Measurements from ENCODE around the gene SLC6A11. TPM values are rescaled to one million over a fixed set of nuclear protein-coding genes. Genes with fewer than 3 reads are reported as not detected.

Gene SLC6A11
- total RNA-seq, 1 experiment from 2014 or later: not detected

DNA sequence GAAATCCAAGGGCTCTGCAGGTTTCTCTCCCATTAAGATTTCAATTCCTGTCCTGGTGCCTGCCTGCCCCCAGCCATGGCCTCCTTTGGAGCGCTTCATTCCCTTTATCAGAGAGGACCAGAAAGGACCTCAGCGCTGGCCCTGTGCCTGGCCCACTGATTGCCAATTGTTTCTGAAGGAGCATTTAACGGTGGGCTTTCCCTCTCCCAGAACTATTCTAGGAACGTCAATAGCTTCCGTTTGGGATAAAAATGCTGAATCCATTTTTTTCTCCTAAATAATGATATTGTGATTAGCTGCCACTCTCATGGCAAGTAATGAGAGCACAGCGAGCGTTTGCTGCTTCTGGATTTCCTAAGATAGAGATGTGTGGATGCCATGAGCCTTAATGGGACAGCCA lies 164.3 kb downstream of the SLC6A11 start:
- Histone ChIP-seq H3K27ac (no peak overlapping the region), H4K20me1 (ENCODE audit: insufficient read depth) (no peaks in the 10 kb centered on the region), H3F3A (ENCODE audit: insufficient read depth, low read depth) (no peaks in the 10 kb centered on the region), H3K4me1 (replicated peaks; ENCODE audit: insufficient read depth) (peaks cover 5% of the 10 kb centered on the region; the same call in 1 of the 2 replicates), H3K36me3 (ENCODE audit: low read depth) (no peaks in the 10 kb centered on the region), H3K9me2 (ENCODE audit: insufficient read depth) (no peaks in the 10 kb centered on the region), H3K27me3 (ENCODE audit: insufficient read depth, low read depth) (peaks cover 74% of the 10 kb centered on the region), H3K79me2 (ENCODE audit: low read depth) (no peaks in the 10 kb centered on the region), H2AFZ (no peak overlapping the region), H3K4me3 (no peak overlapping the region), H3K9me3 (ENCODE audit: insufficient read depth, low read depth) (no peaks in the 10 kb centered on the region), H3K4me2 (no peak overlapping the region)
- no TSS peak for BruUV-seq (replicated peaks)
- no peak for TF ChIP-seq CTCF (conservative IDR thresholded peaks at IDR 0.05)
- TF ChIP-seq EZH2 (IDR thresholded peaks at IDR 0.05; ENCODE audit: low read depth): no peak
- POLR2A ChIA-PET (ENCODE audit: unreplicated experiment): no interaction called here
- intact Hi-C loops (cut with micrococcal nuclease; ENCODE audit: unreplicated experiment): no loop called here
- DNase-seq: no peak
- CTCF ChIA-PET: no interaction called here

DNA sequence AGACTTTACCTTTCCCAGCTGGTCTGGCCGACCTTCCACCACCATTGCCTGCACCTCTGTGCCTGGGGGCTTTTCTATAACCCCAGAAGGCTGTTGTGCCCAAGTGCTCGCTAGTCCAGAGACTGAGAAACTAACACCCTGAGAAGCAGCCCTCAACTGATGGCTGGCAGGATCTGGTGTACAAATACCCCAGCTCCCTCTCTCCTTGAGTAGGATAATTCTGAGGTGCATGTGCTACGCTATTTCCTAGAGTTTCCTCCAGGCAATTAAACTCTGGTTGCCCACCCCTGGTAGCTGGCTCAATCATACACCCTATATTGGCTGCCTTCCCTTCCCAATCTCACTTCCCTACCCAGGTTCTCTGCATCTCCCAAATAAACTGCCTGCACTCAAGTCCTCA lies 165.0 kb downstream of the SLC6A11 start:
- no TSS peak for BruUV-seq (replicated peaks)

GRCh38 chr3:10981961-10982360 lies 165.9 kb downstream of the SLC6A11 start:
- Histone ChIP-seq H3K27ac (no peak overlapping the region), H2AFZ (no peak overlapping the region), H3K4me3 (no peak overlapping the region), H3K9me3 (ENCODE audit: insufficient read depth, low read depth) (no peaks in the 10 kb centered on the region), H3F3A (ENCODE audit: insufficient read depth, low read depth) (no peaks in the 10 kb centered on the region), H3K27me3 (ENCODE audit: insufficient read depth, low read depth) (peaks cover 74% of the 10 kb centered on the region), H3K36me3 (ENCODE audit: low read depth) (no peaks in the 10 kb centered on the region), H3K9me2 (ENCODE audit: insufficient read depth) (no peaks in the 10 kb centered on the region), H4K20me1 (ENCODE audit: insufficient read depth) (no peaks in the 10 kb centered on the region), H3K4me2 (no peak overlapping the region), H3K4me1 (replicated peaks; ENCODE audit: insufficient read depth) (peaks cover 5% of the 10 kb centered on the region; the same call in 1 of the 2 replicates), H3K79me2 (ENCODE audit: low read depth) (no peaks in the 10 kb centered on the region)
- ChIA-PET POLR2A (ENCODE audit: unreplicated experiment) (no interaction called here), CTCF (no interaction called here)
- no TSS peak for BruUV-seq (replicated peaks)
- TF ChIP-seq EZH2 (IDR thresholded peaks at IDR 0.05; ENCODE audit: low read depth): no peak
- no peak for TF ChIP-seq CTCF (conservative IDR thresholded peaks at IDR 0.05)
- intact Hi-C loops (cut with micrococcal nuclease; ENCODE audit: unreplicated experiment): no loop called here
- DNase-seq: no peak

More for the DNA sequence above, 165.0 kb downstream of the SLC6A11 start:
- Histone ChIP-seq H3K27me3 (ENCODE audit: insufficient read depth, low read depth) (peaks cover 74% of the 10 kb centered on the region), H4K20me1 (ENCODE audit: insufficient read depth) (no peaks in the 10 kb centered on the region), H3K4me1 (replicated peaks; ENCODE audit: insufficient read depth) (peaks cover 5% of the 10 kb centered on the region; the same call in 1 of the 2 replicates), H3K9me3 (ENCODE audit: insufficient read depth, low read depth) (no peaks in the 10 kb centered on the region), H3K4me3 (no peak overlapping the region), H3K9me2 (ENCODE audit: insufficient read depth) (no peaks in the 10 kb centered on the region), H3K36me3 (ENCODE audit: low read depth) (no peaks in the 10 kb centered on the region), H3K27ac (no peak overlapping the region), H3K79me2 (ENCODE audit: low read depth) (no peaks in the 10 kb centered on the region), H3F3A (ENCODE audit: insufficient read depth, low read depth) (no peaks in the 10 kb centered on the region), H3K4me2 (no peak overlapping the region), H2AFZ (no peak overlapping the region)
- POLR2A ChIA-PET (ENCODE audit: unreplicated experiment): no interaction called here
- CTCF ChIA-PET: no interaction called here
- intact Hi-C loops (cut with micrococcal nuclease; ENCODE audit: unreplicated experiment): no loop called here
- TF ChIP-seq CTCF (conservative IDR thresholded peaks at IDR 0.05) (no peak), EZH2 (IDR thresholded peaks at IDR 0.05; ENCODE audit: low read depth) (no peak)
- no peak for DNase-seq
